GM10266 (cell line): ENCODE measurements around the gene DBN1.
A peak's percentile ranks its signal among the peaks of the same experiment; 100 is the strongest.

Experiments
- DNase-seq: peaks from one replicate; pipeline ENCODE4 v3.0.0; 2012; ENCODE audit errors: extremely low spot score
- TF ChIP-seq, protein P1 (sequence below): IDR thresholded peaks from 2 replicates; pipeline ENCODE4 v1.5.1; 2012; ENCODE audit warnings: mild to moderate bottlenecking, low read depth; ENCODE audit not compliant: control insufficient read depth, insufficient read depth; ENCODE audit errors: missing control alignments

The DBN1 gene

DNA sequence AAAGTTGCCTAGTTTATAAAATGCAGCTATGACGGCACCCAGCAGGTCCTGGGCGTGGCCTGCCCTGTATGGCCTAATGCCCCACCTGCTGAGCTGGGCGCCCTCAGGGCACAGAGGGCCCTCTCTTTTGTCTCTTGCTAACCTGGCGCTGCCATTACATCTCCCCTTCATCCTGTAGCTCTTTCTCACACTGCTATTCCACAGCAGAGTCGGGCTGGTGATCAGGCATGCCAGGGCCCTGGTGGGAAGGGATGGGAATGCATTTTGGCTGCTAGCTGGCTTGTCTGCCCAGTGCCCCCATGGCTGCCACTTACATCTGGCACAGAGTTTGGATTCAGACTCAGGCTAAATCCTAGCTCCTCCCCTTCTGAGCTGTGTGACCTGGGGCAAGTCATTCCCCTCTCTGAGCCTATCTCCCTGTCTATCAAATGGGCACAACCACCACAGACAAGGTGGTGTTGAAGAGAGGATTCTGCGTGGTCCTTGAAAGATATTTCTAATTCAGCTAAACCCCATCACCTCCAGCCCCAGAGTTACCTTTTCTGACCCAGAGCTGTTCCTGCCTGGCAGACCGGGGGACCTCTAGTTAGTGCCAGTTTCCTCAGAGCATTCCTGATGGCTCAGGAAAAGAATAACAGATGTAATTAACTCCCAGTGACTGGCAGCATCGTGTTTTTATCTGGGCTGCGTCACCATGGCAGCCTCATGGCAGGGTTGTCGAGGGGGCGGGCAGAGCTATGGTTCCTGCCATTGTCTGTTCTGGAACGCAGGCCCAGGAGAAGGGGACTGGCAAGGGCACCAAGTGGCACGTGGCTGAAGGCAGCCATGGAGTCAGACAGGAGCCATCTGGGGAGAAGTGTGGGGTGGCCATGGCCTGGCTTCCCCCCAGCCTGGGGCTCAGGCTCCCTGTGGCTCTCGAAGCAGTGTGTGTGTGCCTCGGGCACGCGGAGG lies 20.5 kb downstream of the DBN1 start:
- TF ChIP-seq, protein P1, sequence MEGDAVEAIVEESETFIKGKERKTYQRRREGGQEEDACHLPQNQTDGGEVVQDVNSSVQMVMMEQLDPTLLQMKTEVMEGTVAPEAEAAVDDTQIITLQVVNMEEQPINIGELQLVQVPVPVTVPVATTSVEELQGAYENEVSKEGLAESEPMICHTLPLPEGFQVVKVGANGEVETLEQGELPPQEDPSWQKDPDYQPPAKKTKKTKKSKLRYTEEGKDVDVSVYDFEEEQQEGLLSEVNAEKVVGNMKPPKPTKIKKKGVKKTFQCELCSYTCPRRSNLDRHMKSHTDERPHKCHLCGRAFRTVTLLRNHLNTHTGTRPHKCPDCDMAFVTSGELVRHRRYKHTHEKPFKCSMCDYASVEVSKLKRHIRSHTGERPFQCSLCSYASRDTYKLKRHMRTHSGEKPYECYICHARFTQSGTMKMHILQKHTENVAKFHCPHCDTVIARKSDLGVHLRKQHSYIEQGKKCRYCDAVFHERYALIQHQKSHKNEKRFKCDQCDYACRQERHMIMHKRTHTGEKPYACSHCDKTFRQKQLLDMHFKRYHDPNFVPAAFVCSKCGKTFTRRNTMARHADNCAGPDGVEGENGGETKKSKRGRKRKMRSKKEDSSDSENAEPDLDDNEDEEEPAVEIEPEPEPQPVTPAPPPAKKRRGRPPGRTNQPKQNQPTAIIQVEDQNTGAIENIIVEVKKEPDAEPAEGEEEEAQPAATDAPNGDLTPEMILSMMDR: no peak
- no peak for DNase-seq

- TF ChIP-seq, protein P1: no peak
These were observed 22.6 kb downstream of the DBN1 start for GRCh38 chr5:177450667-177451424.

DNA sequence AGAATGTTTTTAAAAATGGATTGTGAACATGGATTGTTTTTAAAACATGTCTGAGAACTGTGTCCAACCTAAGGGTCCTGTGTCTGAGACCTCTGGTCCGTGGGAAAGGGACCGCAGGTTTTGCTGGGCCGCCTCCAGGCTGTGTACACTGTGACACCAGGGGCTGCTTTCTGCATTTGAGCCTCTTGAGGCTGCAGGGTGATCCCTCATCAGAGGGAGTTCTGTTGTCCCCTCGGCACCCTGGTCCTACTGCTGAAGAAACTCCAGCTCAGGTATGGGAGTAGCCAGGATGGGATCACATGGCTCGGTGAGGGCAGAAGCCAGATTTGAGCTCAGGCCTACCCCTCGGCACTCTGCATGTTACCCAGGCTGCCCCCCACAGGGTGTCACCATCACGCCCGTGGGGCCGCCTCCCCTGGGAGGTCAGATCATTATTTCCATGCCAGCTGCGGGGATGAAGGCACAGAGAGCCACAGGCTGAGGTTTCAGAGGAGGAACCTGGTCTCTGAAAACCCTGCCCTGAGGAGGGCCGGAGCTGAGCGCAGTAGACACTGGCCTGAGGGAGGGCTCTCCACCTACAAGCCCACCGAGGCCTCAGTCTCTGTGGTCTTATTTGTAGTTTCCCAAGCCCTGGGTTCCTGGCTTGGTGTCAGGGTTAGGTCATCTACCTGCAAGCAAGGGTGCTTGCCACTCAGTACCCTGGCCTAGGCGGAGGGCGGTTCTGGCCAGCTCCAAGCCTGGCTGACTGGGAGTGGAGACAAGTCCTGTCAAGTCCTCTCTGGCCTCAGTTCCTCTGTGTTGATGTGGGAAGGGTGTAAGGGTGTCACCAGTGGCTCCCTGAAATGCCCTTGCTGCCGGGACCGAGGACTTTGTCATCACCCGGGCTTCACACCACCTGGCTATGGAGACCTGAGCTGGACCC lies 24.0 kb downstream of the DBN1 start:
- DNase-seq: no peak
- TF ChIP-seq, protein P1: no peak

More at GRCh38 chr5:177450667-177451424, 22.6 kb downstream of the DBN1 start:
- DNase-seq: no peak

- TF ChIP-seq, protein P1: no peak
- DNase-seq: no peak
These were observed 25.0 kb downstream of the DBN1 start for GRCh38 chr5:177448244-177448950.

DNA sequence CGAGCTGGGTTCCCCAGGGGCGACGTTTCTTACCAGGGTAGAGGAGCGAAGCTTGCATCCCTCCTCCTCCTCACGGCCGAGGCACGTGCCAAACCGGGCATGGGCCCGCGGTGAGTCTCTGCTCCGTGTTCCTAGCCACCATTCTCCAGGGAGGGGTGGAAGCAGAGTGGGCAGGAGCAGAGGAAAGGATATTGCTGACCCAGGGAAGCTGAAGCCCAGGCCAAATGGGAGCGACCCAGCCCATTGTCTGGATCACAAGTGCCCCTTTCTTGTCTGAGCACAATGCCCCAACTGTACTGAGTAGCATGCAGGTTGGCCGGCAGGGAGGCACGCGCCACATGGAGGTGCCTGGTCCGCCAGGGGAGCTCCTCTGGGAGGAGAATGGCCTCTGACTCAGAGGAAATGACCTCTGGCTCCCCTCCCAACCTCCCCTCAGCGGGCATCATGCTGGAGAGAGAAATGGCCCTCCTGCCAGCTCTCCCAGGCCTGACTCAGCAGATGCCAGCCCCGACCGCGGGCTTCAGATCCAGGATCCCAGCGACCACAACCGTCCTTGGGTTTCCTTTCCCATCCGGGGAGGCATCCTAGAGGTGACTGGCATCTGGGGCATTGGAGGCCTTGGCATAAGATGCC lies 25.7 kb downstream of the DBN1 start:
- no peak for DNase-seq
- TF ChIP-seq, protein P1: no peak

DNA sequence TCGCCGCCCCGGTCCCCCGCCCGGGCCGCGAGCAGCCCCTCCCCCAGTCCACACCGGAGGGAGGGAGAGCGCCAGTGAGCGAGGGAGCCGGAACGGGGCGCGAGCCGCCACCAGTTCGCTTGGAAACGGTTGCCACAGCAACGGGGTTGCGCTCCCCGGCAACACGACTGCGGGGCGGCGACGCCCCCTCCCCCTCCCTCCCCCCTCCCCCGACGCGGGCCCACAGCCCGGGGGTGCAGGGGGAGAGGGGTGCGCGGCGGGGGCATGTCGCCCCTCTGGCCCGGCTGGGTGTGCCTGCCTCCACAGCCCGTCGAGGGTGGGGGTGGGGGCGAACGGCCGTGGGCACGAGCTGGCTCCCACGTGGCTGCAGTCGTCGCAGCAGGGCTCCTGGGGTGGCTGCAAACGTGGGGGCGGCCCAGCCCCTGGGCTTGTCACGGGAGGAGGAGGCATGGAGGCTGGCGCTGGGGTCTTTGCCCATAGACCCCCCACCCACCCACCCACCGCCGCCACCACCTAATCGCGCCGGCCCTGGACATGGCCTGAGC lies 26.3 kb downstream of the DBN1 start:
- peak; percentile 90 for DNase-seq

More for the DNA sequence above, 26.3 kb downstream of the DBN1 start:
- TF ChIP-seq, protein P1: no peak
